IPS-18a (cell line): Measurements from ENCODE around the gene SMPD3.

Experiments
- H3K27ac ChIP-seq: one replicate; pipeline ENCODE4 v1.5.1; 2013; ENCODE audit warnings: low read length
- H3K27me3 ChIP-seq: one replicate; pipeline ENCODE4 v1.6.1; 2013; ENCODE audit warnings: mild to moderate bottlenecking, low read length; ENCODE audit not compliant: control insufficient read depth, insufficient read depth
- H3K36me3 ChIP-seq: one replicate; pipeline ENCODE4 v1.6.1; 2013; ENCODE audit warnings: low read depth, low read length; ENCODE audit not compliant: control insufficient read depth
- H3K4me1 ChIP-seq: one replicate; pipeline ENCODE4 v1.6.1; 2013; ENCODE audit warnings: low read depth, low read length; ENCODE audit not compliant: control insufficient read depth
- H3K4me3 ChIP-seq: one replicate; pipeline ENCODE4 v1.5.1; 2013; ENCODE audit warnings: low read length
- H3K9ac ChIP-seq: one replicate; pipeline ENCODE4 v1.6.1; 2013; ENCODE audit warnings: mild to moderate bottlenecking, low read length, moderate library complexity
- H3K9me3 ChIP-seq: one replicate; pipeline ENCODE4 v1.6.1; 2013; ENCODE audit warnings: low read depth, low read length; ENCODE audit not compliant: control insufficient read depth

Gene SMPD3

DNA sequence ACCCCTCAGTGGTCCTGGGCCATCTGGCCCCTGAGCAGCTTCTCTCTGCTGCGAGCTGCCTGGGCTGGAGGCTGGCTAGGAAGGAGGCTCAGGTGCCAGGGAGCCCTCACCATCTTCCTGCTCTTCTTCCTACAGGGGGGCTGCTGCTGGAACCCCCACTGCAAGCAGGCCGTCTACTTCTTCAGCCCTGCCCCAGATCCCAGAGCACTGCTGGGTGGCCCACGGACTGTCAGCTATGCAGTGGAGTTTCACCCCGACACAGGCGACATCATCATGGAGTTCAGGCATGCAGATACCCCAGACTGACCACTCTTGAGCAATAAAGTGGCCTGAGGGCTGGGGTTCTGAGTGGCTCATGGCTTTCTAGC is 91.4 kb downstream of the SMPD3 start:
- no peak overlapping the region for H3K9ac ChIP-seq
- no peaks in the 10 kb centered on the region for H3K9me3 ChIP-seq
- H3K27me3 ChIP-seq = no peaks in the 10 kb centered on the region
- H3K27ac ChIP-seq = no peak overlapping the region
- peaks cover 39% of the 10 kb centered on the region for H3K36me3 ChIP-seq
- no peaks in the 10 kb centered on the region for H3K4me1 ChIP-seq
- no peak overlapping the region for H3K4me3 ChIP-seq

DNA sequence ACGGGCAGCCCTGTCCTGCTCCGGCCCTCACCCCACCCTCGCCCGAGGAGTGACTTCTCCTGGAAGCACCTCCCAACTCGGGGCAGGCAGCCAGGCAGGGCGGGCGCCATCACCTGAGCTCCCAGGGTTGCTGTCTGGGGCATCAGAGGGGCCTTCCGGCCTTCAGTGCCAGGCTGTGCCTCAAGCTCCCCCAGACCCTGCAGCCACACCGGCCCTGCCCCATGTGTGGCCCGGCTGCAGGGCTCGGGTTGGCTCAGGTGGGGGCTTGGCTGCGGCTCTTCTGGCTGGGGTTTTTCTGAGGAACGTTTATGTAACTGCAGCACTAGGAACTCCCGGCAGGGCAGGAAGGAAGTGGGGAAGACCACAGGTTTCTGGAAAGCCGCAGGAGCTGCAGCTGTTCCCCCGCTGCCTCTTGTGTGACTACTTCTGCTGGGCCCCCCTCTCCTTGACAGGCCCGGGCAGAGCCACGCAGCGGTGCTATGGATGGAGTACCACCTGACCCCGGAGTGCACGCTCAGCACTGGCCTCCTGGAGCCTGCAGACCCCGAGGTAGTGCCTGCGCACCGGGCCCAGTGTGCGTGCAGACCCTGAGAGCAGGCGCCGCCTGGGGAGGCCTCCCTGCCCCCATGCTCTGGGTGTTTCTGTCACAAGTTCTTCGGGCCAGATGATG is 91.9 kb downstream of the SMPD3 start:
- Histone ChIP-seq H3K9ac (no peak overlapping the region), H3K4me3 (no peak overlapping the region), H3K27me3 (no peaks in the 10 kb centered on the region), H3K4me1 (no peaks in the 10 kb centered on the region), H3K36me3 (peaks cover 39% of the 10 kb centered on the region), H3K9me3 (no peaks in the 10 kb centered on the region), H3K27ac (no peak overlapping the region)

DNA sequence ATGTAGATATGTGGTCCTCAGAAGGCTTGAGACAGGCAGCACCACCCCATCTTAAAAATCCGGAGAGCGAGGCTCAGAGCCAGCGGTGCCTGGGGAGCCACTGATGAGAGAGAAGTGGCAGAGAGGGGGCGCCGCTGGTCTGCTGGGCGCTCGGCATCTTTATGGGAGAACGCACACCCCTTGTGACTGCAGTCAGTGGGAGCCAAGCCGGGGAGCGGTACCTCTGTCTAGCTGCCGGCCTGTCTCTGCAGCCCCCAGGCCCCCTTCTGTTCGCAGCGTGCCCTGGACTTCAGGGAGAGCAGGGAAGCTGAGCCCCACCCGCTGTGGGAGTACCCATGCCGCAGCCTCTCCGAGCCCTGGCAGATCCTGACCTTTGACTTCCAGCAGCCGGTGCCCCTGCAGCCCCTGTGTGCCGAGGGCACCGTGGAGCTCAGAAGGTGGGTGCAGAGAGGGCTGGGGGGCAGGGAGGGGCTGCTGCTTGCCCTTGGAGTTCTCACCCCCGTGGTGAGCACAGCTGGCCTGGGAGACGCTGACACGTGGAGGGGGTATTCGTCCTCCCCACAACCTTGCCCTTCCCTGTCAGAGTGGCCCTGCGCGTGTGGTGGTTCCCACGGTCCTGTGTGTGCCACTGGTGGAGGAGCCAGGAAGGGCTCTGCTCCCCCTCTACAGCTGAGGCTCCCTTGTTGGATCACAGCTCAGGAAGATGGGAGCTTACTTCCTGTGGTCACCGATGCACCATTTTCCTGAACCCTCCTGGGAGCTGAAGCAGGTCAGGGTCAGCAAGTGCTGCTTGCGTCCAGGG is 92.7 kb downstream of the SMPD3 start:
- Histone ChIP-seq H3K27me3 (no peaks in the 10 kb centered on the region), H3K9ac (no peak overlapping the region), H3K9me3 (no peaks in the 10 kb centered on the region), H3K4me1 (no peaks in the 10 kb centered on the region), H3K36me3 (peaks cover 39% of the 10 kb centered on the region), H3K4me3 (no peak overlapping the region), H3K27ac (no peak overlapping the region)

DNA sequence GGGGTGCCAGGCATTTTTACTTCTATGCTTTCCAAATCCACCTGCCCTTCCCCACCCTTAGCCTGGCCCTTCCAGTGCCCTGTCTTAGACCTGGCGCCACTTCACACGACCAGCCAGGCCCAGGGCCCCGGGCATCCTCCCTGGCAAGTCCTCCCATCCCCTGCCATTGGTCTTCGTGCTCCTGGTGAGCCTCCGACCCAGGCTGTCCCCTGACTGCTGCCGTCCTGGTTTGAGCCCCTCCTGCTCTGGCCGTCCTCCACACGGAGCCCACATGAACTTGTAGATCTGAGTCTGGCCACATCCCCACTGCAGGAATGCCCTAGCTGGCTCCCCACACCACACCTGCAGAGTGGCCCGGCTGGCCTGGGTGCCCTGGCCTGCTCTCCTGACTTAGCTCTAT is 93.5 kb downstream of the SMPD3 start:
- Histone ChIP-seq H3K9me3 (no peaks in the 10 kb centered on the region), H3K4me1 (no peaks in the 10 kb centered on the region), H3K36me3 (peaks cover 44% of the 10 kb centered on the region), H3K4me3 (no peak overlapping the region), H3K27ac (no peak overlapping the region), H3K27me3 (no peaks in the 10 kb centered on the region), H3K9ac (no peak overlapping the region)

DNA sequence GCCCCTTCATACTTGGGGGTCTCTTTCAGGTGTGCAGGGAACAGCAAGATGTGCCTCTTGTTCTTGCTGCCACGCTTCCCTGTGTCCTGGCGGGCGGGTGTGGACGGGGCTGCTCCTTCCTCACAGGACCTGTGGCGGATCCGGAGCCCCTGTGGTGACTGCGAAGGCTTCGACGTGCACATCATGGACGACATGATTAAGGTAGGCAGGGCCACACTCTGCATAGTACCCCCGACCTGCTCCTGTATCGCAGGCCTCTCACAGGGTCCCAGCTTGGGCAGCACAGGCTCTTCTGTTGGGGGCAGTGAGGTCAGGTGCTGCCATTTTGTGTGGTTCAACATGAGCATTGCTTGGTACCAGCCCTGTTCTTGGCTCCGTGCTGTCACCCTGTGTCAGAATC is 94.9 kb downstream of the SMPD3 start:
- Histone ChIP-seq H3K27me3 (no peaks in the 10 kb centered on the region), H3K9ac (no peak overlapping the region), H3K9me3 (no peaks in the 10 kb centered on the region), H3K27ac (no peak overlapping the region), H3K36me3 (peaks cover 55% of the 10 kb centered on the region), H3K4me1 (no peaks in the 10 kb centered on the region), H3K4me3 (no peak overlapping the region)

DNA sequence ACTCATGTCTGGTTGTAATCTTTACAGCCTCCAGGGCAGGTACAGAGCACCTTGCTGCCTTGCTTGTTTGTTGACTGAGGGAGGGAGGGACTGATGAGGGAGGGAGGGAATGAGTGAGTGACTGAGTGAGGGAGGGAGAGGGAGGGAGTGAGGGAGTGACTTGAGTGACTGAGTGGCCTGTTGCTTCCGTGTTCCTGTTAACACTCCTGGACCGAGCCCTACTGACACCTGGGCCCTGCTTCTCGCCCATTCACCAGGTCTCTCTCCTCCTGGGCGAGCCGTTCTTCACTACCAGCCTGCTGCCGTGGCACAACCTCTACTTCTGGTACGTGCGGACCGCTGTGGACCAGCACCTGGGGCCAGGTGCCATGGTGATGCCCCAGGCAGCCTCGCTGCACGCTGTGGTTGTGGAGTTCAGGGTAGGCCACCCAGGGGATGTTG is 96.3 kb downstream of the SMPD3 start:
- H3K27ac ChIP-seq = no peak overlapping the region
- H3K9ac ChIP-seq = no peak overlapping the region
- H3K36me3 ChIP-seq = peaks cover 51% of the 10 kb centered on the region
- H3K9me3 ChIP-seq = no peaks in the 10 kb centered on the region
- no peaks in the 10 kb centered on the region for H3K4me1 ChIP-seq
- H3K27me3 ChIP-seq = no peaks in the 10 kb centered on the region
- no peak overlapping the region for H3K4me3 ChIP-seq

DNA sequence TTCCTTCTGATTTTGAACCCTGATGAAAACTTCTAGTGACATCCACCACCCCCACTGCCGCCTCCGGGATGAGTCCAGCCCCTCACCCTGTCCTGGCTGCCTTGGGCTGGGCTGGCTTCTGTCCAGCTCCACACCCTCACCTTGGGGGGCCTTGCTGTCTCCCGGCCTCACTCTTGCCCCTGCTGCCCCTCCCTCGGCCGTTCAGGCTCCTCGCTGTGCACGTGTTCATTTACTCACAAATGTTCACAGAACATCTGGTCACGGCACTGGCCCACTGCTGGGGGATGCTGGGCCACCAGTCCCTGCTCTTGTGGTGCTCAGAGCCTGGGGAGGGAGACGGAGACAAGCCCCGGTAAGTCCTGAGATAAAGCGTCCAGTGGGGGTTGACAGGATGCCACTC is 96.8 kb downstream of the SMPD3 start:
- no peaks in the 10 kb centered on the region for H3K27me3 ChIP-seq
- no peaks in the 10 kb centered on the region for H3K4me1 ChIP-seq
- no peak overlapping the region for H3K9ac ChIP-seq
- no peak overlapping the region for H3K4me3 ChIP-seq
- peaks cover 46% of the 10 kb centered on the region for H3K36me3 ChIP-seq
- H3K9me3 ChIP-seq = no peaks in the 10 kb centered on the region
- H3K27ac ChIP-seq = no peak overlapping the region

DNA sequence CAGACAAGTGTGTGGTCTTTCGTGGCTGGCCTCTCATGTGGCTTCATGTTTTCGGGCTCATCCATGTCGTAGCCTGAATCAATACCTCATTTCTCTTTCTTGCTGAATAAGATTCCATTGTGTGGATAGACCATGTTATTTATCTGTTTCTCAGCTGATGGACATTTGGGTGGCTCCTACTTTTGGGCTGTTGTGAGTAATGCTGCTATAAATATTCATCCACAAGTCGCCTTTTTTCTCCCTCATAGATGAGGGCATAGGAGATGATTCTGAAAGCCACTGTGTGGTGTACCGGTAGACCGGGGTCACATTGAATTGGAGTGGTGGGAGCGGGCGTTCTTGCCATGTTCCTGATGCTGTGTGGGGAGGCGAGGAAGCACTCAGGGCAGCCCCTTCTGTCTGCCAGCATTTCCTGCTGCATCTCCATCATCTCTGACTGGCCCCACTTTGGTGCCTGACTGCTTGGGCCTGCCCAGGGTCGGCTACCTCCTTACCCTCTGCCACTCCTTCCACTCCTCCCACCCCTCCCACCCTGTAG is 97.4 kb downstream of the SMPD3 start:
- Histone ChIP-seq H3K36me3 (peaks cover 47% of the 10 kb centered on the region), H3K27me3 (no peaks in the 10 kb centered on the region), H3K4me3 (no peak overlapping the region), H3K9me3 (no peaks in the 10 kb centered on the region), H3K27ac (no peak overlapping the region), H3K4me1 (no peaks in the 10 kb centered on the region), H3K9ac (no peak overlapping the region)

DNA sequence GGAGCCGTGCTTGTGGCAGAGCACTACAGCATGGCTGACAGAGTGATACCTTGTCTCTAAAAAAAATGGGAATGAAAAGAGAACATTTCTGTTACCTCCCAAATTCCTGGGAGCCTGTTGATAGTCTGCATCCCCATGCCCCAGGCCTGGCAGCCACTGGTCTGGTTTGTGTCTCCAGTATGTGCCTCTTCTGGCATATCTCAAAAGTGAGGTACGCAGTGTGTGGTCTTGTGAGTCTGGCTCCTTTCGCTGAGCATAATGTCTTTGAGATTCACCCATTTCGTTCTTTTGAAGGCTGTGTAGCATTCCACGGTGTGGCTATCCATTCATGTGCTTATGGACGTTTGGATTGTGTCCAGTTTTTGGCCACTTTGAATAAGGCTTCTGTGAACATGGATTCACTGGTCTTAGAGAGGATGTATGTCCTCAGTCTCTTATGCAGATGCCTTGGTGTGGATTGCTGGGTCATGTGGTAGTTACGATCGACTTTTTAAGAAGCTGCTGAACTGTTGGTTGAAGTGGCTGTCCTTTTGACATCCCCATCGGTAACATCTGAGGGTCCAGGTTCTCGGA is 98.4 kb downstream of the SMPD3 start:
- no peak overlapping the region for H3K27ac ChIP-seq
- H3K27me3 ChIP-seq = no peaks in the 10 kb centered on the region
- H3K36me3 ChIP-seq = peaks cover 55% of the 10 kb centered on the region
- no peaks in the 10 kb centered on the region for H3K4me1 ChIP-seq
- no peak overlapping the region for H3K4me3 ChIP-seq
- no peak overlapping the region for H3K9ac ChIP-seq
- H3K9me3 ChIP-seq = no peaks in the 10 kb centered on the region

DNA sequence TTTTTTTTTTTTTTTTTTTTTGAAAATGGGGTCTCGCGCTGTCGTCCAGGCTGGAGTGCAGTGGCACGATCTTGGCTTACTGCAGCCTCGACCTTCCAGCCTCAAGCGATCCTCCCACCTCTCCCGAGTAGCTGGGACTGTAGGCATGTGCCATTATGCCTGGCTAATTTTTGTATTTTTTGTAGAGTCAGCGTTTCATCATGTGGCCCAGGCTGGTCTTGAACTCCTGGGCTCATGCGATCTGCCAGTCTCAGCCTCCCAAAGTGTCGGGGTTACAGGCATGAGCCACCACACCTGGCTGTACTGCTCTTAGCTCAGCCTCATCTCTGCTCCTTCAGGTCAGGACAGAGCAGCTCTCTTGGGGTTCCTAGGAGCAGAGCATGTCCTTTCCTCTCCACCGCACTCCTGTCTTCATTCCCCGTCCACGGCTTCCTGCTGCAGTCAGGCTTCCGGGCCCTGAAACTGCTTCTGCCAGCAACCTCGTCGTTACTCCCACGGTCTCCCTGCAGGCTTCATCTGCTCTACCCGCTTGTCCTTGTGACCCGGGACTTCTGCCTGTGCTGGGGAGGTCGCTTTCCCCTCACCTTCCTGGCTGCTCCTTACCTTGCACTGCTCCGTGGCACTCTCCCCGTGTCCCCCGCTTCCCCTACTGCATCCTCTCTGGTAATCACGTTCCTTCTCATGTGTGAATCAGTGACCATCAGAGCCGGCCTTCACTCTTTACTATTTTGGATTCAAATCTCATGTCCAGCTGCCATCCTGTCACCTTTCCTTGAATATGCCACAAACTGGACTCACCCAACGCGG is 99.5 kb downstream of the SMPD3 start:
- Histone ChIP-seq H3K9ac (no peak overlapping the region), H3K4me3 (no peak overlapping the region), H3K9me3 (no peaks in the 10 kb centered on the region), H3K36me3 (peaks cover 56% of the 10 kb centered on the region), H3K27me3 (no peaks in the 10 kb centered on the region), H3K27ac (no peak overlapping the region), H3K4me1 (no peaks in the 10 kb centered on the region)

DNA sequence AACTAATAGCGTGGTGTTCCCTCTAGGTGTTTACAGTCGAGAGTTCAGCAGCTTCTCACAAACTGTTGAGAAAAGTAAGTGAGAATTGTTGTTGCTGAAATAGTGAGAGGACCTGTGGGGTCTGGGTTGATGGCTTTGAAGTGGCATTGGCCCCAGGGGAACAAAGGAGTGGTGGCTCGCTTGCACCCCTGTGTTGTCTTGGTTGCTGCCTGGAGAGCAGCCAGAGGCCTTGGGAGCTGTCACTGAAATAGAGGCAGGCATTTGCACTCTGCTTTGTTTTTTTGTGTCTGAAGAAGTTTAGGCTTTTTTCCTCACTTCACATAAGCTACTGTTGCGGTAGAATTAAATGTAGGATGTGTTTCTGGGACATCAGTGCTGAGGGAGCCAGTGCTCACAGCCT is 100.7 kb downstream of the SMPD3 start:
- Histone ChIP-seq H3K4me3 (no peak overlapping the region), H3K36me3 (peaks cover 47% of the 10 kb centered on the region), H3K27me3 (no peaks in the 10 kb centered on the region), H3K4me1 (no peaks in the 10 kb centered on the region), H3K27ac (no peak overlapping the region), H3K9ac (no peak overlapping the region), H3K9me3 (no peaks in the 10 kb centered on the region)
